WTC11 (cell line): ENCODE data around the gene FNDC3A. TPM values are rescaled to one million over a fixed set of nuclear protein-coding genes. Genes with fewer than 3 reads are reported as not detected.

Experiments used
- ATAC-seq: fragments of 200-7000 bp; cut with Tn5 transposase; 2 replicates; pipeline ENCODE4 v1.10.0; 2021; ENCODE audit warnings: mild to moderate bottlenecking, moderate library complexity
- CTCF ChIA-PET: fragments of 300-600 bp; sonication (Branson Sonifier 250); formaldehyde crosslinking; loops from one replicate; lab custom pipeline; 2021; ENCODE audit warnings: antibody characterized with exemption; lab: Charles Lee
- POLR2A ChIA-PET: fragments of 350-600 bp; sonication (Branson Sonifier 250); formaldehyde crosslinking; loops from one replicate; lab custom pipeline; 2021; ENCODE audit warnings: antibody characterized with exemption; lab: Charles Lee
- DNase-seq: peaks from one replicate; pipeline ENCODE4 v3.0.0; 2021; ENCODE audit warnings: low spot score
- H3K27ac Mint-ChIP-seq: 2 replicates; pipeline ENCODE4 v1.8.0; 2021; ENCODE audit warnings: mixed read lengths
- H3K27me3 Mint-ChIP-seq: 2 replicates; pipeline ENCODE4 v1.8.0; 2021; ENCODE audit warnings: low read depth, mild to moderate bottlenecking, moderate library complexity, mixed read lengths
- H3K36me3 Mint-ChIP-seq: 2 replicates; pipeline ENCODE4 v1.8.0; 2021; ENCODE audit warnings: mixed read lengths
- H3K4me1 Mint-ChIP-seq: 2 replicates; pipeline ENCODE4 v1.8.0; 2022; ENCODE audit warnings: mixed read lengths
- H3K4me3 Mint-ChIP-seq: 2 replicates; pipeline ENCODE4 v1.8.0; 2021; ENCODE audit warnings: mild to moderate bottlenecking, moderate library complexity, mixed read lengths
- H3K9me3 Mint-ChIP-seq: 2 replicates; pipeline ENCODE4 v1.8.0; 2021; ENCODE audit warnings: mixed read lengths
- ATF1 ChIP-seq: sonication (generic); formaldehyde crosslinking; IDR thresholded peaks from 2 replicates; pipeline ENCODE4 v1.8.1; 2023; ENCODE audit warnings: mild to moderate bottlenecking, moderate library complexity, missing genetic modification reagents
- ATF2 ChIP-seq: sonication (generic); formaldehyde crosslinking; IDR thresholded peaks from 2 replicates; pipeline ENCODE4 v1.8.1; 2022; ENCODE audit warnings: low read depth, missing genetic modification reagents, borderline replicate concordance
- CBFB ChIP-seq: sonication (generic); formaldehyde crosslinking; IDR thresholded peaks from 2 replicates; pipeline ENCODE4 v1.8.1; 2022; ENCODE audit warnings: mild to moderate bottlenecking, low read depth, missing genetic modification reagents
- FOXJ3 ChIP-seq: sonication (generic); formaldehyde crosslinking; IDR thresholded peaks from 2 replicates; pipeline ENCODE4 v1.9.0; 2021; ENCODE audit warnings: missing genetic modification reagents, mild to moderate bottlenecking, borderline replicate concordance
- GRHL2 ChIP-seq: fragments of 250-450 bp; sonication (Bioruptor Pico); IDR thresholded peaks from 2 replicates; pipeline ENCODE4 v1.8.0; 2022; ENCODE audit warnings: mild to moderate bottlenecking, moderate library complexity; ENCODE audit not compliant: insufficient replicate concordance, severe bottlenecking
- IRF1 ChIP-seq: sonication (generic); formaldehyde crosslinking; IDR thresholded peaks from 2 replicates; pipeline ENCODE4 v1.8.0; 2023; ENCODE audit warnings: missing genetic modification reagents
- NFE2L1 ChIP-seq: sonication (generic); formaldehyde crosslinking; IDR thresholded peaks from 2 replicates; pipeline ENCODE4 v1.8.1; 2023; ENCODE audit warnings: missing genetic modification reagents
- NFYB ChIP-seq: sonication (generic); formaldehyde crosslinking; conservative IDR thresholded peaks from 2 replicates; pipeline ENCODE4 v1.8.0; 2022; ENCODE audit warnings: low read depth, missing genetic modification reagents
- NR1H2 ChIP-seq: sonication (generic); formaldehyde crosslinking; IDR thresholded peaks from 2 replicates; pipeline ENCODE4 v1.9.0; 2021; ENCODE audit warnings: mild to moderate bottlenecking, moderate library complexity, missing genetic modification reagents
- PRDM15 ChIP-seq: sonication (generic); formaldehyde crosslinking; IDR thresholded peaks from 2 replicates; pipeline ENCODE4 v1.8.0; 2022; ENCODE audit warnings: missing genetic modification reagents
- RELA ChIP-seq: sonication (generic); formaldehyde crosslinking; IDR thresholded peaks from 2 replicates; pipeline ENCODE4 v1.8.1; 2022; ENCODE audit warnings: missing genetic modification reagents, mild to moderate bottlenecking, borderline replicate concordance
- TEAD1 ChIP-seq: sonication (generic); formaldehyde crosslinking; IDR thresholded peaks from 2 replicates; pipeline ENCODE4 v1.8.0; 2022; ENCODE audit warnings: mild to moderate bottlenecking, missing genetic modification reagents
- TP53 ChIP-seq: sonication (generic); formaldehyde crosslinking; IDR thresholded peaks from 2 replicates; pipeline ENCODE4 v1.8.1; 2023; ENCODE audit warnings: mild to moderate bottlenecking, missing genetic modification reagents
- USF1 ChIP-seq: sonication (generic); formaldehyde crosslinking; IDR thresholded peaks from 2 replicates; pipeline ENCODE4 v1.8.0; 2022; ENCODE audit warnings: mild to moderate bottlenecking, missing genetic modification reagents
- ZNF138 ChIP-seq: sonication (generic); formaldehyde crosslinking; conservative IDR thresholded peaks from 2 replicates; pipeline ENCODE4 v1.8.1; 2022; ENCODE audit warnings: mild to moderate bottlenecking, moderate library complexity, missing genetic modification reagents
- ZNF219 ChIP-seq: sonication (generic); formaldehyde crosslinking; IDR thresholded peaks from 2 replicates; pipeline ENCODE4 v1.8.0; 2023; ENCODE audit warnings: missing genetic modification reagents, mild to moderate bottlenecking, borderline replicate concordance
- ZNF396 ChIP-seq: fragments of 250-450 bp; sonication (Bioruptor Pico); IDR thresholded peaks from 2 replicates; pipeline ENCODE4 v1.8.0; 2021; ENCODE audit warnings: mild to moderate bottlenecking, moderate library complexity, borderline replicate concordance
- ZNF416 ChIP-seq: fragments of 250-450 bp; sonication (Bioruptor Pico); IDR thresholded peaks from 2 replicates; pipeline ENCODE4 v1.9.0; 2021; ENCODE audit warnings: mild to moderate bottlenecking, inconsistent platforms
- ZNF671 ChIP-seq: fragments of 250-450 bp; sonication (Bioruptor Pico); IDR thresholded peaks from 2 replicates; pipeline ENCODE4 v1.8.0; 2021; ENCODE audit warnings: mild to moderate bottlenecking
- total RNA-seq: library from RNA; stranded (reverse); gene quantifications from 3 replicates; pipeline ENCODE4 v1.2.3, GENCODE V29; 2021
- TF ChIP-seq, protein P1 (sequence below): sonication (generic); formaldehyde crosslinking; IDR thresholded peaks from 2 replicates; pipeline ENCODE4 v1.8.1; 2023; ENCODE audit warnings: mild to moderate bottlenecking, missing genetic modification reagents, borderline replicate concordance
- TF ChIP-seq, protein P2 (sequence below): fragments of 250-450 bp; sonication (Bioruptor Pico); IDR thresholded peaks from 2 replicates; pipeline ENCODE4 v1.9.0; 2021; ENCODE audit warnings: mild to moderate bottlenecking
- TF ChIP-seq, protein P3 (sequence below): sonication (generic); formaldehyde crosslinking; IDR thresholded peaks from 2 replicates; pipeline ENCODE4 v1.8.1; 2023; ENCODE audit warnings: mild to moderate bottlenecking, missing genetic modification reagents
- TF ChIP-seq, protein P4 (sequence below): sonication (generic); formaldehyde crosslinking; IDR thresholded peaks from 2 replicates; pipeline ENCODE4 v1.8.1; 2022; ENCODE audit warnings: mild to moderate bottlenecking, moderate library complexity, missing genetic modification reagents

FNDC3A gene
- total RNA-seq, 1 experiment from 2014 or later: 24.8 TPM

GRCh38 chr13:49206641-49207040 is 230.9 kb downstream of the FNDC3A start:
- ChIA-PET POLR2A (no interaction called here), CTCF (no interaction called here)
- no peak for TF ChIP-seq FOXJ3 (CRISPR knock-in tag)
- no peak for TF ChIP-seq ZNF671 (CRISPR knock-in tag)
- no peak for TF ChIP-seq CBFB
- TF ChIP-seq ATF1 (CRISPR knock-in tag): no peak
- TF ChIP-seq, protein P1, sequence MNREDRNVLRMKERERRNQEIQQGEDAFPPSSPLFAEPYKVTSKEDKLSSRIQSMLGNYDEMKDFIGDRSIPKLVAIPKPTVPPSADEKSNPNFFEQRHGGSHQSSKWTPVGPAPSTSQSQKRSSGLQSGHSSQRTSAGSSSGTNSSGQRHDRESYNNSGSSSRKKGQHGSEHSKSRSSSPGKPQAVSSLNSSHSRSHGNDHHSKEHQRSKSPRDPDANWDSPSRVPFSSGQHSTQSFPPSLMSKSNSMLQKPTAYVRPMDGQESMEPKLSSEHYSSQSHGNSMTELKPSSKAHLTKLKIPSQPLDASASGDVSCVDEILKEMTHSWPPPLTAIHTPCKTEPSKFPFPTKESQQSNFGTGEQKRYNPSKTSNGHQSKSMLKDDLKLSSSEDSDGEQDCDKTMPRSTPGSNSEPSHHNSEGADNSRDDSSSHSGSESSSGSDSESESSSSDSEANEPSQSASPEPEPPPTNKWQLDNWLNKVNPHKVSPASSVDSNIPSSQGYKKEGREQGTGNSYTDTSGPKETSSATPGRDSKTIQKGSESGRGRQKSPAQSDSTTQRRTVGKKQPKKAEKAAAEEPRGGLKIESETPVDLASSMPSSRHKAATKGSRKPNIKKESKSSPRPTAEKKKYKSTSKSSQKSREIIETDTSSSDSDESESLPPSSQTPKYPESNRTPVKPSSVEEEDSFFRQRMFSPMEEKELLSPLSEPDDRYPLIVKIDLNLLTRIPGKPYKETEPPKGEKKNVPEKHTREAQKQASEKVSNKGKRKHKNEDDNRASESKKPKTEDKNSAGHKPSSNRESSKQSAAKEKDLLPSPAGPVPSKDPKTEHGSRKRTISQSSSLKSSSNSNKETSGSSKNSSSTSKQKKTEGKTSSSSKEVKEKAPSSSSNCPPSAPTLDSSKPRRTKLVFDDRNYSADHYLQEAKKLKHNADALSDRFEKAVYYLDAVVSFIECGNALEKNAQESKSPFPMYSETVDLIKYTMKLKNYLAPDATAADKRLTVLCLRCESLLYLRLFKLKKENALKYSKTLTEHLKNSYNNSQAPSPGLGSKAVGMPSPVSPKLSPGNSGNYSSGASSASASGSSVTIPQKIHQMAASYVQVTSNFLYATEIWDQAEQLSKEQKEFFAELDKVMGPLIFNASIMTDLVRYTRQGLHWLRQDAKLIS (CRISPR knock-in tag): no peak
- no peak for TF ChIP-seq ATF2
- TF ChIP-seq TP53 (CRISPR knock-in tag): no peak
- TF ChIP-seq NR1H2 (CRISPR knock-in tag): no peak
- TF ChIP-seq GRHL2: no peak
- no peak for TF ChIP-seq USF1
- TF ChIP-seq ZNF416 (CRISPR knock-in tag): no peak
- TF ChIP-seq PRDM15 (CRISPR knock-in tag): no peak
- no peak for TF ChIP-seq RELA (CRISPR knock-in tag)
- TF ChIP-seq ZNF138 (CRISPR knock-in tag): no peak
- TF ChIP-seq NFYB: no peak
- Mint-ChIP-seq H3K27me3 (no peaks in the 10 kb centered on the region), H3K27ac (no peak overlapping the region), H3K36me3 (peaks cover 16% of the 10 kb centered on the region), H3K4me1 (no peaks in the 10 kb centered on the region), H3K4me3 (no peak overlapping the region), H3K9me3 (0 out of 2 replicates have a peak, but pooled peaks cover 3% of the 10 kb centered on the region)
- DNase-seq (no peak), ATAC-seq (no peak)

DNA sequence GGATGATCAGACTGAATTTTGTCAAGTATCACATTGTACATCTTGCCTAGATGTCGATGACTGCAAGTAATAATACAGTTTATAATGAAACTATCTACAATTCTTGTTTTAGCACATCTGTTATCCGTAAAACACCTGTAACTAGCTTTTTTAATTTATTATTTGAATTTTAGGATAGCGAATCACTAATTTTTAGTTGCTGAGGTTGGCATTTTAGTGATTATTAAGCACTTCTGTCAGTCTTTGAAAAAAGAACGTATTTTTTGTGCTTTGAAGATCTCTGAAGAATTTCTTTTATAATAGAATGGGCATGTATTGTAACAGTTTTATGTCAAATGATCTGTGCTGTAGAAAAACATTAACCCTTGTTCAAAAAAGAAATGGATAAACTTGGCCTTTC is 232.9 kb downstream of the FNDC3A start:
- Mint-ChIP-seq H3K36me3 (peaks cover 13% of the 10 kb centered on the region), H3K4me1 (peaks cover 2% of the 10 kb centered on the region), H3K4me3 (no peak overlapping the region), H3K9me3 (peaks cover 8% of the 10 kb centered on the region; the same call in 1 of the 2 replicates), H3K27ac (no peak overlapping the region), H3K27me3 (no peaks in the 10 kb centered on the region)
- DNase-seq (no peak), ATAC-seq (no peak)
- CTCF ChIA-PET: no interaction called here
- POLR2A ChIA-PET: no interaction called here
- TF ChIP-seq, protein P2, sequence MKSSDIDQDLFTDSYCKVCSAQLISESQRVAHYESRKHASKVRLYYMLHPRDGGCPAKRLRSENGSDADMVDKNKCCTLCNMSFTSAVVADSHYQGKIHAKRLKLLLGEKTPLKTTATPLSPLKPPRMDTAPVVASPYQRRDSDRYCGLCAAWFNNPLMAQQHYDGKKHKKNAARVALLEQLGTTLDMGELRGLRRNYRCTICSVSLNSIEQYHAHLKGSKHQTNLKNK (CRISPR knock-in tag): no peak
- TF ChIP-seq, protein P3, sequence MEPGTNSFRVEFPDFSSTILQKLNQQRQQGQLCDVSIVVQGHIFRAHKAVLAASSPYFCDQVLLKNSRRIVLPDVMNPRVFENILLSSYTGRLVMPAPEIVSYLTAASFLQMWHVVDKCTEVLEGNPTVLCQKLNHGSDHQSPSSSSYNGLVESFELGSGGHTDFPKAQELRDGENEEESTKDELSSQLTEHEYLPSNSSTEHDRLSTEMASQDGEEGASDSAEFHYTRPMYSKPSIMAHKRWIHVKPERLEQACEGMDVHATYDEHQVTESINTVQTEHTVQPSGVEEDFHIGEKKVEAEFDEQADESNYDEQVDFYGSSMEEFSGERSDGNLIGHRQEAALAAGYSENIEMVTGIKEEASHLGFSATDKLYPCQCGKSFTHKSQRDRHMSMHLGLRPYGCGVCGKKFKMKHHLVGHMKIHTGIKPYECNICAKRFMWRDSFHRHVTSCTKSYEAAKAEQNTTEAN (CRISPR knock-in tag): no peak
- TF ChIP-seq TEAD1 (CRISPR knock-in tag) (no peak), NFE2L1 (no peak), IRF1 (CRISPR knock-in tag) (no peak), ZNF396 (CRISPR knock-in tag) (no peak), ZNF219 (CRISPR knock-in tag) (no peak), ZNF138 (CRISPR knock-in tag) (no peak), NFYB (no peak)
- TF ChIP-seq, protein P4, sequence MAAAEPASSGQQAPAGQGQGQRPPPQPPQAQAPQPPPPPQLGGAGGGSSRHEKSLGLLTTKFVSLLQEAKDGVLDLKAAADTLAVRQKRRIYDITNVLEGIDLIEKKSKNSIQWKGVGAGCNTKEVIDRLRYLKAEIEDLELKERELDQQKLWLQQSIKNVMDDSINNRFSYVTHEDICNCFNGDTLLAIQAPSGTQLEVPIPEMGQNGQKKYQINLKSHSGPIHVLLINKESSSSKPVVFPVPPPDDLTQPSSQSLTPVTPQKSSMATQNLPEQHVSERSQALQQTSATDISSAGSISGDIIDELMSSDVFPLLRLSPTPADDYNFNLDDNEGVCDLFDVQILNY (CRISPR knock-in tag): no peak
